Stimulated activated CD4-positive, alpha-beta T cell treated with anti-CD3 and anti-CD28 coated beads, TNF-alpha, amount 100 ng/mL, for 48 hours (primary cell): ENCODE measurements around the gene MST1.

Experiments
- DNase-seq, 3 donors: peaks; one replicate each; pipeline ENCODE4 v3.0.0-alpha.2; 2020; ENCODE audit warnings: low read depth in 3 of 3

The MST1 gene

GRCh38 chr3:49634736-49635135, 54.5 kb downstream of the MST1 start:
- no peak for DNase-seq
